ENCODE data around the gene PTPRK.

PTPRK gene

GRCh38 chr6:128463942-128464341, 56.5 kb downstream of the PTPRK start:
- no peaks in the 10 kb centered on the region for H3K9me3 ChIP-seq (ENCODE audit: severe bottlenecking)
- H3K36me3 ChIP-seq = no peaks in the 10 kb centered on the region
- H3K27me3 ChIP-seq (ENCODE audit: insufficient read depth, low read depth, severe bottlenecking) = no peaks in the 10 kb centered on the region
- no peak overlapping the region for H3K4me3 ChIP-seq (ENCODE audit: low read depth, low read length)
- no peak overlapping the region for H3K27ac ChIP-seq
- DNase-seq = no peak
- TF ChIP-seq CTCF (IDR thresholded peaks at IDR 0.05; ENCODE audit: low read depth, low read length) = no peak

DNA sequence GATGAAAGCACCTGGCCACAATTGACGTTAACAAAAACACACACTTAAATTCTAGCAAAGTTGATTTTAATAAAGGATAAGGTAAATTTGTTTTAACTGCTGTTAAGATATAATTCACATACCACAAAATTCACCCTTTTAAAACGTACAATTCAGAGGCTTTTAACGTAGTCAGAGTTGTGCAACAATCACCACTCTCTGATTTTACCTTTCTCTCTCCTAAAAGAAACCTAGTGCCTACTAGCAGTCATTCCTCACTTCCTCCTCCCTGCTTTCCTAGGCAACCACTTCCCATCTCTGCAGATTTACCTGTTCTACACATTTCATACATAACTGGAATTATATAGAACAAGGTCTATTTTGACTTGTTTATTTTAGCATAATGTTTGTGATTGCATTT, 58.9 kb downstream of the PTPRK start:
- Histone ChIP-seq H3K27ac (no peak overlapping the region), H3K27me3 (ENCODE audit: insufficient read depth, low read depth, severe bottlenecking) (no peaks in the 10 kb centered on the region), H3K36me3 (no peaks in the 10 kb centered on the region), H3K4me3 (ENCODE audit: low read depth, low read length) (no peak overlapping the region), H3K9me3 (ENCODE audit: severe bottlenecking) (no peaks in the 10 kb centered on the region)
- no peak for DNase-seq
- no peak for TF ChIP-seq CTCF (IDR thresholded peaks at IDR 0.05; ENCODE audit: low read depth, low read length)

GRCh38 chr6:128456510-128457230, 63.7 kb downstream of the PTPRK start:
- H3K36me3 ChIP-seq = no peaks in the 10 kb centered on the region
- TF ChIP-seq CTCF (IDR thresholded peaks at IDR 0.05; ENCODE audit: low read depth, low read length) = no peak
- H3K9me3 ChIP-seq (ENCODE audit: severe bottlenecking) = no peaks in the 10 kb centered on the region
- DNase-seq = no peak
- no peak overlapping the region for H3K4me3 ChIP-seq (ENCODE audit: low read depth, low read length)
- H3K27ac ChIP-seq = no peak overlapping the region
- H3K27me3 ChIP-seq (ENCODE audit: insufficient read depth, low read depth, severe bottlenecking) = no peaks in the 10 kb centered on the region

DNA sequence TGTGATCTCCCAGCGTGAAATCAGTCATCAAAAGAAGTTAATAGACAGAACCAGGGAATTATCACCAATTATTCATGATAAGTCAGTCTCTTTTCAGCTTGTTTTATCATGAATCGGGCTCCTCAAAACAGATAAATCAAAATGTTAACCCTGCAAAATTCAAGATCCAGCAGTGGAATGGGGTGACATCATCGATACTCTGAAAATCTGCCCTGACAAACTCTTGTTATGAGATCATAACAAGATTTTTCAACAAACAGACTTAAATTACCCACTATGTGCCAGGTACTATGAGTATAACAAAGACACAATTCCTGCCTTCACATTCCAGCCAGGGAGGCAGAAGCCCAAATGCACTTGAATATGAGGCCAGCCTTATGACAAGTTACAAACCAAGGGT, 64.4 kb downstream of the PTPRK start:
- DNase-seq = no peak
- TF ChIP-seq CTCF (IDR thresholded peaks at IDR 0.05; ENCODE audit: low read depth, low read length) = no peak
- Histone ChIP-seq H3K27me3 (ENCODE audit: insufficient read depth, low read depth, severe bottlenecking) (no peaks in the 10 kb centered on the region), H3K4me3 (ENCODE audit: low read depth, low read length) (no peak overlapping the region), H3K27ac (no peak overlapping the region), H3K36me3 (no peaks in the 10 kb centered on the region), H3K9me3 (ENCODE audit: severe bottlenecking) (no peaks in the 10 kb centered on the region)

- DNase-seq = no peak
- H3K36me3 ChIP-seq = no peaks in the 10 kb centered on the region
- no peaks in the 10 kb centered on the region for H3K9me3 ChIP-seq (ENCODE audit: severe bottlenecking)
- TF ChIP-seq CTCF (IDR thresholded peaks at IDR 0.05; ENCODE audit: low read depth, low read length) = no peak
- H3K4me3 ChIP-seq (ENCODE audit: low read depth, low read length) = no peak overlapping the region
- H3K27ac ChIP-seq = no peak overlapping the region
- no peaks in the 10 kb centered on the region for H3K27me3 ChIP-seq (ENCODE audit: insufficient read depth, low read depth, severe bottlenecking)
These were observed 67.7 kb downstream of the PTPRK start for GRCh38 chr6:128452713-128453112.

DNA sequence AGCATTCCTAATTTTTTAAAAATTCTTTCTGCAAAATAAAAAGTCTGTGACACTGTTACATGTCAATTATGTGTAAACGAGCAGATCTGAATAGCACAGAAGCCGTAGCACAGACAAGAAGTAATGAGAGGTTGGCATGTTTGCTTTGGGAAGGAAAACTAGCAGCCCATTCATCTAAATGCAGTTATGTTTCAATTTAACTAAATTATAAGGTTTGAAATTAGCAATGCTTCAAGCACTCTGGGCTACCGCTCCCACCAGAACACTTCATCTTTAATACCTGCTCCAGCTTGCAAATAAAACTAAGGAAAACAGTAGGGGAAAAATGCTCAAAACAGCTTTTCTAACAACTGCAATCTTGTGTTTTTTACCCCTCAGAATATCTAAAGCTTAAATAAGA, 73.9 kb downstream of the PTPRK start:
- H3K27me3 ChIP-seq (ENCODE audit: insufficient read depth, low read depth, severe bottlenecking) = no peaks in the 10 kb centered on the region
- TF ChIP-seq CTCF (IDR thresholded peaks at IDR 0.05; ENCODE audit: low read depth, low read length) = no peak
- no peaks in the 10 kb centered on the region for H3K9me3 ChIP-seq (ENCODE audit: severe bottlenecking)
- no peak overlapping the region for H3K27ac ChIP-seq
- no peak for DNase-seq
- H3K4me3 ChIP-seq (ENCODE audit: low read depth, low read length) = no peak overlapping the region
- H3K36me3 ChIP-seq = no peaks in the 10 kb centered on the region
